IPS DF 6.9 (cell line): ENCODE data around the gene BTBD3.

Experiments
- DNase-seq: peaks from one replicate; pipeline ENCODE4 v3.0.0-alpha.2; 2013; ENCODE audit warnings: low read depth, low spot score
- H3K27ac ChIP-seq: one replicate; pipeline ENCODE4 v1.5.1; 2013; ENCODE audit warnings: low read length, control low read depth
- H3K27me3 ChIP-seq: 2 replicates; pipeline ENCODE4 v1.6.1; 2013; ENCODE audit warnings: mild to moderate bottlenecking, low read length; ENCODE audit not compliant: control insufficient read depth, insufficient read depth
- H3K36me3 ChIP-seq: 2 replicates; pipeline ENCODE4 v1.6.1; 2013; ENCODE audit warnings: low read length; ENCODE audit not compliant: control insufficient read depth, insufficient read depth
- H3K4me1 ChIP-seq: 2 replicates; pipeline ENCODE4 v1.6.1; 2013; ENCODE audit warnings: low read length; ENCODE audit not compliant: control insufficient read depth, insufficient read depth
- H3K4me3 ChIP-seq: 2 replicates; pipeline ENCODE4 v1.5.1; 2013; ENCODE audit warnings: mild to moderate bottlenecking, low read length
- H3K9me3 ChIP-seq: 2 replicates; pipeline ENCODE4 v1.6.1; 2013; ENCODE audit warnings: low read length, inconsistent platforms; ENCODE audit not compliant: control insufficient read depth, insufficient read depth
- WGBS: extraction: QIAGEN DNeasy Blood & Tissue Kit; methylation state at CpG from one replicate; pipeline ENCODE4 v1.1.7; 2013; ENCODE audit warnings: mixed read lengths, missing lambda C conversion rate; ENCODE audit not compliant: insufficient read length, insufficient coverage; 5-methylcytosine and 5-hydroxymethylcytosine counted together

The BTBD3 gene

GRCh38 chr20:11891776-11892545, 25.7 kb upstream of the BTBD3 start:
- H3K27me3 ChIP-seq: no peaks in the 10 kb centered on the region
- H3K4me3 ChIP-seq: peak overlapping the region; percentile 86; the same call in 1 of the 2 replicates
- no peaks in the 10 kb centered on the region for H3K36me3 ChIP-seq
- no CpG with 5 or more reads among the region's 17 CpGs for WGBS
- H3K4me1 ChIP-seq: peaks cover 1% of the 10 kb centered on the region; the same call in 1 of the 2 replicates
- no peak overlapping the region for H3K27ac ChIP-seq
- peak; percentile 75 for DNase-seq
- no peaks in the 10 kb centered on the region for H3K9me3 ChIP-seq

DNA sequence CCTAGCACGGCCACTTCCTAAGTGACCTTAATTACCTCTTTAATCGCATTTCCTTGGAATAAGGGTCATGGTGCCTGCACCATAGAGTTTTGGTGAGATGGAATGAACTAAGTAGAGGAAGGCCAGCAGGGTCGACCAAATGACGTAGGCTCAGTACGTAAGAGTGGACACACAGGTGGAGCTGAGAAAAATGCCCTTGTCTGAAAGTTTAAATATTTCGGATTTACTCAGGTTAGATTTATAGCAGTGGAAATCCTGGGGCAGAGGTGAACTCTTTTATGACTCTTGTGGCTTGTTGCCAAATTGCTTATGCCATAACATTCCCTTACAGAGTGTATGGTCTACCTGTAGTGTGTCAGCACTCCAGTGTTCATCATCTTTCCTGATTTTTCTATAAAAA, 23.6 kb upstream of the BTBD3 start:
- H3K36me3 ChIP-seq: no peaks in the 10 kb centered on the region
- no peak overlapping the region for H3K4me3 ChIP-seq
- H3K27me3 ChIP-seq: no peaks in the 10 kb centered on the region
- whole genome bisulfite sequencing: no CpG with 5 or more reads among the region's 6 CpGs
- H3K9me3 ChIP-seq: no peaks in the 10 kb centered on the region
- peaks cover 1% of the 10 kb centered on the region; the same call in 1 of the 2 replicates for H3K4me1 ChIP-seq
- no peak for DNase-seq
- H3K27ac ChIP-seq: no peak overlapping the region

- WGBS: 100% methylated on average over 1 of the region's 6 CpGs
- DNase-seq: no peak
- H3K27ac ChIP-seq: no peak overlapping the region
- H3K4me1 ChIP-seq: peaks cover 1% of the 10 kb centered on the region; the same call in 1 of the 2 replicates
- no peak overlapping the region for H3K4me3 ChIP-seq
- no peaks in the 10 kb centered on the region for H3K9me3 ChIP-seq
- H3K27me3 ChIP-seq: no peaks in the 10 kb centered on the region
- no peaks in the 10 kb centered on the region for H3K36me3 ChIP-seq
Measured at GRCh38 chr20:11895861-11896387, 21.8 kb upstream of the BTBD3 start.

GRCh38 chr20:11901127-11901526, 16.6 kb upstream of the BTBD3 start:
- H3K9me3 ChIP-seq: no peaks in the 10 kb centered on the region
- H3K36me3 ChIP-seq: no peaks in the 10 kb centered on the region
- no peak overlapping the region for H3K4me3 ChIP-seq
- H3K27me3 ChIP-seq: no peaks in the 10 kb centered on the region
- no CpG with 5 or more reads among the region's 3 CpGs for WGBS
- H3K4me1 ChIP-seq: peaks cover 3% of the 10 kb centered on the region; the same call in 1 of the 2 replicates
- no peak for DNase-seq
- H3K27ac ChIP-seq: no peak overlapping the region

DNA sequence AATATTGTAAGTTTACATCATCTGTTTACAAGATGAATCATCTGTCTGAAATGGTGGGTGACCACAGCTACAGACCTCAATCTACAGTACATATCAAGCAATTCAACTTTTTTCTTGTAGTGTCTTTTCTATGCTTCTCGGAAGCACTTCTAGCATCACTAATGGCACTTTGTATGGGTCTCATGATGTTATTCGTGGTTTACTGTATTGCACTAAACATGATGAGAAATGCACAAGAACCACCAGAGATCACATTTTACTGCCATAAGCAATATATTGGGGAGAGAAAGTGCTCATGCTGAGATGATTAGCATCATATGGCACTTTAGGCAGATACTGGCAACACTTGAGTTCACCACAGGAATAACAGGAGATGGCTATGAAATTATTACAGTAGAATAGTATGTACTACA, 15.4 kb upstream of the BTBD3 start:
- H3K27me3 ChIP-seq: no peaks in the 10 kb centered on the region
- no peaks in the 10 kb centered on the region for H3K9me3 ChIP-seq
- H3K27ac ChIP-seq: no peak overlapping the region
- no CpG with 5 or more reads among the region's 2 CpGs for WGBS
- H3K4me1 ChIP-seq: peaks cover 3% of the 10 kb centered on the region; the same call in 1 of the 2 replicates
- no peaks in the 10 kb centered on the region for H3K36me3 ChIP-seq
- no peak for DNase-seq
- H3K4me3 ChIP-seq: no peak overlapping the region

GRCh38 chr20:11905460-11906179, 12.1 kb upstream of the BTBD3 start:
- H3K27me3 ChIP-seq: no peaks in the 10 kb centered on the region
- H3K9me3 ChIP-seq: no peaks in the 10 kb centered on the region
- no CpG with 5 or more reads among the region's 6 CpGs for WGBS
- no peak overlapping the region for H3K4me3 ChIP-seq
- no peak overlapping the region for H3K27ac ChIP-seq
- peaks cover 3% of the 10 kb centered on the region; the same call in 1 of the 2 replicates for H3K4me1 ChIP-seq
- H3K36me3 ChIP-seq: no peaks in the 10 kb centered on the region
- no peak for DNase-seq

- no CpG with 5 or more reads among the region's 4 CpGs for WGBS
- no peak overlapping the region for H3K27ac ChIP-seq
- DNase-seq: no peak
- H3K36me3 ChIP-seq: no peaks in the 10 kb centered on the region
- no peak overlapping the region for H3K4me3 ChIP-seq
- no peaks in the 10 kb centered on the region for H3K4me1 ChIP-seq
- H3K9me3 ChIP-seq: no peaks in the 10 kb centered on the region
- no peaks in the 10 kb centered on the region for H3K27me3 ChIP-seq
Measured at GRCh38 chr20:11906626-11907480, 10.8 kb upstream of the BTBD3 start.

DNA sequence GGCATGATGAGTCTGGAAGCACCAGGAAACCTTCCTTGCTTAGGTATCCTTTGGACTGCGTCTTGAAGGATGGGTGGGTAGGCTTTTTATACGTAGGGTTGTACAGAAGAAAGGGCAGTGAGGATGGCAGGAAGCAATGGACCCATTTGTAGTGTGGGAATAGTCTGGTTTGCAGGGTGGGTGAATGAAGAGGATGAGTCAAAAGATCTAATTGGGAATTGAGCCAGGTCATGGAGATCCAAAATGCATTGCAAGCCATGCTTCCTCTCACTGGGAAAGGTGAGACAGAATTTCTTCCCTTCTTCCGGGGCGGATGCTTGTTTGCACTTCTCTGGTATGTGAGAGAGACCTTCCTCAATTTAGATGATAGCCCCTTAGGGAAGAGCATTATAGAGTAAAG, 10.1 kb upstream of the BTBD3 start:
- Histone ChIP-seq H3K4me3 (no peak overlapping the region), H3K4me1 (peaks cover 2% of the 10 kb centered on the region; the same call in 1 of the 2 replicates), H3K27me3 (no peaks in the 10 kb centered on the region), H3K36me3 (no peaks in the 10 kb centered on the region), H3K27ac (no peak overlapping the region), H3K9me3 (no peaks in the 10 kb centered on the region)
- DNase-seq: no peak
- no CpG with 5 or more reads among the region's 4 CpGs for whole genome bisulfite sequencing

- no peak overlapping the region for H3K4me3 ChIP-seq
- no peaks in the 10 kb centered on the region for H3K9me3 ChIP-seq
- H3K36me3 ChIP-seq: no peaks in the 10 kb centered on the region
- no peak overlapping the region for H3K27ac ChIP-seq
- H3K4me1 ChIP-seq: peaks cover 2% of the 10 kb centered on the region; the same call in 1 of the 2 replicates
- DNase-seq: no peak
- H3K27me3 ChIP-seq: no peaks in the 10 kb centered on the region
- WGBS: no CpG with 5 or more reads among the region's 4 CpGs
Measured at GRCh38 chr20:11912013-11912658, 5.6 kb upstream of the BTBD3 start.
